KOPT-K1 (cell line): ENCODE measurements around the gene HNRNPL.
"Not testable (repeated sequence)": the region's sequence is repeated elsewhere in the genome, so short reads cannot be mapped to it uniquely, and the experiment has no call there.

Experiments used
- H3K27ac ChIP-seq: fragments of 200-600 bp; sonication (generic); 2 replicates; pipeline ENCODE4 v1.5.1; 2016; ENCODE audit warnings: antibody characterized with exemption, mild to moderate bottlenecking, low read depth, low read length; ENCODE audit not compliant: poor library complexity, severe bottlenecking
- H3K36me3 ChIP-seq: fragments of 200-600 bp; sonication (generic); 2 replicates; pipeline ENCODE4 v1.5.1; 2017; ENCODE audit warnings: antibody characterized with exemption, mild to moderate bottlenecking, low read length, moderate library complexity; ENCODE audit not compliant: insufficient read depth
- H3K9me3 ChIP-seq: fragments of 200-600 bp; sonication (generic); 2 replicates; pipeline ENCODE4 v1.5.1; 2017; ENCODE audit warnings: antibody characterized with exemption, low read length, mild to moderate bottlenecking; ENCODE audit not compliant: insufficient read depth, poor library complexity, severe bottlenecking

Gene HNRNPL

GRCh38 chr19:38849860-38850435, at the start of gene HNRNPL:
HNRNPL (minus strand) TSS chr19:38849986; CDS start chr19:38849966, 20 bp downstream.
- H3K36me3 ChIP-seq: peaks cover 41% of the 10 kb centered on the region
- H3K27ac ChIP-seq: peak within 1 kb of the TSS; percentile 99
- H3K9me3 ChIP-seq: no peaks in the 10 kb centered on the region

- Histone ChIP-seq H3K9me3 (peaks cover 4% of the 10 kb centered on the region), H3K27ac (peak overlapping the region; percentile 49), H3K36me3 (no peaks in the 10 kb centered on the region)
These were observed 49.1 kb upstream of the HNRNPL start for GRCh38 chr19:38898788-38899446.

GRCh38 chr19:38894968-38895367, 45.2 kb upstream of the HNRNPL start:
- no peak overlapping the region for H3K27ac ChIP-seq
- peaks cover 9% of the 10 kb centered on the region; the same call in 1 of the 2 replicates for H3K36me3 ChIP-seq
- no peaks in the 10 kb centered on the region for H3K9me3 ChIP-seq

GRCh38 chr19:38893341-38893771, 43.6 kb upstream of the HNRNPL start:
- H3K9me3 ChIP-seq: no peaks in the 10 kb centered on the region
- H3K27ac ChIP-seq: no peak overlapping the region
- peaks cover 25% of the 10 kb centered on the region; the same call in 1 of the 2 replicates for H3K36me3 ChIP-seq

- Histone ChIP-seq H3K27ac (no peak overlapping the region), H3K36me3 (peaks cover 30% of the 10 kb centered on the region; the same call in 1 of the 2 replicates), H3K9me3 (no peaks in the 10 kb centered on the region)
These were observed 43.1 kb upstream of the HNRNPL start for GRCh38 chr19:38892841-38893240.

- H3K27ac ChIP-seq: no peak overlapping the region
- H3K9me3 ChIP-seq: no peaks in the 10 kb centered on the region
- H3K36me3 ChIP-seq: peaks cover 32% of the 10 kb centered on the region; the same call in 1 of the 2 replicates
These were observed 42.0 kb upstream of the HNRNPL start for GRCh38 chr19:38891771-38892170.

- Histone ChIP-seq H3K36me3 (peaks cover 32% of the 10 kb centered on the region; the same call in 1 of the 2 replicates), H3K9me3 (no peaks in the 10 kb centered on the region), H3K27ac (no peak overlapping the region)
These were observed 40.9 kb upstream of the HNRNPL start for GRCh38 chr19:38890686-38891085.

GRCh38 chr19:38889803-38890202, 40.0 kb upstream of the HNRNPL start:
- Histone ChIP-seq H3K27ac (no peak overlapping the region), H3K36me3 (peaks cover 32% of the 10 kb centered on the region; the same call in 1 of the 2 replicates), H3K9me3 (no peaks in the 10 kb centered on the region)

GRCh38 chr19:38888876-38889275, 39.1 kb upstream of the HNRNPL start:
- Histone ChIP-seq H3K27ac (no peak overlapping the region), H3K9me3 (no peaks in the 10 kb centered on the region), H3K36me3 (peaks cover 32% of the 10 kb centered on the region; the same call in 1 of the 2 replicates)

- peaks cover 35% of the 10 kb centered on the region; the same call in 1 of the 2 replicates for H3K36me3 ChIP-seq
- not testable (repeated sequence) for H3K27ac ChIP-seq, H3K9me3 ChIP-seq
These were observed 34.9 kb upstream of the HNRNPL start for GRCh38 chr19:38884691-38885090.

- Histone ChIP-seq H3K36me3 (peaks cover 21% of the 10 kb centered on the region; the same call in 1 of the 2 replicates), H3K9me3 (no peaks in the 10 kb centered on the region), H3K27ac (no peak overlapping the region)
These were observed 33.5 kb upstream of the HNRNPL start for GRCh38 chr19:38883286-38883685.

GRCh38 chr19:38880882-38881609, 31.3 kb upstream of the HNRNPL start:
- Histone ChIP-seq H3K27ac (no peak overlapping the region), H3K9me3 (no peaks in the 10 kb centered on the region), H3K36me3 (peaks cover 15% of the 10 kb centered on the region; the same call in 1 of the 2 replicates)

- peak overlapping the region; percentile 9 for H3K27ac ChIP-seq
These were observed 30.5 kb upstream of the HNRNPL start for GRCh38 chr19:38880076-38880881.

GRCh38 chr19:38879400-38879751, 29.6 kb upstream of the HNRNPL start:
- H3K27ac ChIP-seq: peak overlapping the region; percentile 91
- H3K36me3 ChIP-seq: peaks cover 15% of the 10 kb centered on the region; the same call in 1 of the 2 replicates

More at GRCh38 chr19:38880076-38880881, 30.5 kb upstream of the HNRNPL start:
- Histone ChIP-seq H3K36me3 (peaks cover 15% of the 10 kb centered on the region; the same call in 1 of the 2 replicates), H3K9me3 (no peaks in the 10 kb centered on the region)

More at GRCh38 chr19:38879400-38879751, 29.6 kb upstream of the HNRNPL start:
- H3K9me3 ChIP-seq: no peaks in the 10 kb centered on the region
